Upper lobe of left lung (tissue), 4 donors: ENCODE results near the gene RASGEF1B.

Source experiments
- POLR2AphosphoS5 ChIP-seq, 2 donors: sonication (generic); formaldehyde crosslinking; IDR thresholded peaks; one replicate each; pipeline ENCODE4 v1.5.1; 2017; ENCODE audit warnings: antibody characterized with exemption in 2 of 2
- TF ChIP-seq, protein P1 (sequence below), 6 experiments: fragments of 450-650 bp in 4 of 6; fragments of 200-600 bp in 2 of 6; sonication (generic) in 2 of 6; IDR thresholded peaks; one replicate each; pipeline ENCODE4 v1.5.1; 2016 to 2019; ENCODE audit warnings: antibody characterized with exemption in 6 of 6

DNA sequence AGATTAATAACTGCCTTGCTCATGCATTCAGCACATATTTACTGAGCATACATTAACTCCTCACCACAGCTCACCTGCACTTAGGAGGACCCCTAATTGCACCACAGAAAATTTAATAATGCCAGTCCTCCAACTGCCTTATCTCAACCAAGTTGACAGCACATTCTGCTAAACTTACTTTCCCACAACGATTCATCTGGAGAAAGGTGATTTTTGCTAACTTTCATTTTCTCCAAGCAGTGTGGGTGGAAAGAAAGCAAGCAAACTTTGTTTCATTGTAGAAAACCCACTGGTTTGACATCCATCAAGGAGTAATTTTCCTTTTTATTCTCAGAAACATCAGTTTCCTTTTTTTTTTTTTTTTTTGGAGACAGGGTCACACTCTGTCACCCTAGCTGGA lies 49.1 kb downstream of the RASGEF1B start:
- TF ChIP-seq POLR2AphosphoS5 (IDR thresholded peaks at IDR 0.05): no peak
- TF ChIP-seq, protein P1, sequence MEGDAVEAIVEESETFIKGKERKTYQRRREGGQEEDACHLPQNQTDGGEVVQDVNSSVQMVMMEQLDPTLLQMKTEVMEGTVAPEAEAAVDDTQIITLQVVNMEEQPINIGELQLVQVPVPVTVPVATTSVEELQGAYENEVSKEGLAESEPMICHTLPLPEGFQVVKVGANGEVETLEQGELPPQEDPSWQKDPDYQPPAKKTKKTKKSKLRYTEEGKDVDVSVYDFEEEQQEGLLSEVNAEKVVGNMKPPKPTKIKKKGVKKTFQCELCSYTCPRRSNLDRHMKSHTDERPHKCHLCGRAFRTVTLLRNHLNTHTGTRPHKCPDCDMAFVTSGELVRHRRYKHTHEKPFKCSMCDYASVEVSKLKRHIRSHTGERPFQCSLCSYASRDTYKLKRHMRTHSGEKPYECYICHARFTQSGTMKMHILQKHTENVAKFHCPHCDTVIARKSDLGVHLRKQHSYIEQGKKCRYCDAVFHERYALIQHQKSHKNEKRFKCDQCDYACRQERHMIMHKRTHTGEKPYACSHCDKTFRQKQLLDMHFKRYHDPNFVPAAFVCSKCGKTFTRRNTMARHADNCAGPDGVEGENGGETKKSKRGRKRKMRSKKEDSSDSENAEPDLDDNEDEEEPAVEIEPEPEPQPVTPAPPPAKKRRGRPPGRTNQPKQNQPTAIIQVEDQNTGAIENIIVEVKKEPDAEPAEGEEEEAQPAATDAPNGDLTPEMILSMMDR (IDR thresholded peaks at IDR 0.05): no peak
